HG02970 (cell line): ENCODE measurements around the gene NBL1.
A peak's percentile ranks its signal among the peaks of the same experiment; 100 is the strongest.

ENCODE experiments used
- ATAC-seq: cut with Tn5 transposase; IDR thresholded peaks from one replicate; pipeline ENCODE4 v1.9.1; 2021; ENCODE audit warnings: mild to moderate bottlenecking, moderate library complexity, moderate number of reproducible peaks; ENCODE audit not compliant: unreplicated experiment, low FRiP score

Gene NBL1

DNA sequence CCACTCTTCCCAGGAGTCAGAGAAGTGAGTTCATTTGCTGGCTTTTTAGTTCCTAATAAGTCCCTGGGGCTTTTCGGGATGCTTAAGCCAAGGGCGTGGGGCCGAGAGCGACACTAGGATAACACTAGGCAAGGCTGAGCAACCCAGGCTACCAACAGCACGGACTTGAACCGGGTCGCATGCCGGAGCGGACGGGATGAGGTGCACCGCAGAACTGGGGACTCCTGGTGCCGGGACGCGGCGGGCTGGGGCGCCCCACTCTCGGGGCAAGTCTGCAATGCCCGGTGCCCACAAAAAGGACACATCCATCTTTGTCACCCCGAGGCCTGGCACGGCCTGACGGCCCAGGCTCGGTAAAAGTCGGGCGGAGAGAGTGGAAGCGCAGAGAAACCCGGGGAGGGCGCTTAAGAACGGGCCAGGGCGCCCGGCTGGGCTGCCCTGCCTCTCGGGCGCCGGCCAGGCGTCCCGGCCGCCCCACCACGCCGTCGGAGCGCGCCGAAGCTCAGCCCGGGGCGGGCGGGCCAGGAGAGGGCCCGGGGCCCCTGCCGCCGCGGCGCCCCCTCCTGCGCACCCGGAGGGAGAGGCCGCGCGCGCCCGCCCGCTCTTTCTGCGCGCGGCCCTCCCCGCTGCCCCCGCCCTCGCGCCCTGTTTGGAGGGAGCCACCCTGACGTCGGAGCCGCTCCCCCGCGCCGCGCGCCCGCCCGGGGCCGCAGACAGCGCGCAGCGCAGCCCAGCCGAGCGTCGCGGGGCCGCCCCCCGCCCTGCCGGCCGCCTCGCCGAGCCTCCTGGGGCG, at the start of gene NBL1:
Gene NBL1 (plus strand): TSS at position 710 of the 793 bp plus-strand sequence. CDS start 10,720 bp downstream, outside the sequence.
- ATAC-seq: no peak

- no peak for ATAC-seq
These were observed 47.9 kb upstream of the NBL1 start for GRCh38 chr1:19596065-19596713.

DNA sequence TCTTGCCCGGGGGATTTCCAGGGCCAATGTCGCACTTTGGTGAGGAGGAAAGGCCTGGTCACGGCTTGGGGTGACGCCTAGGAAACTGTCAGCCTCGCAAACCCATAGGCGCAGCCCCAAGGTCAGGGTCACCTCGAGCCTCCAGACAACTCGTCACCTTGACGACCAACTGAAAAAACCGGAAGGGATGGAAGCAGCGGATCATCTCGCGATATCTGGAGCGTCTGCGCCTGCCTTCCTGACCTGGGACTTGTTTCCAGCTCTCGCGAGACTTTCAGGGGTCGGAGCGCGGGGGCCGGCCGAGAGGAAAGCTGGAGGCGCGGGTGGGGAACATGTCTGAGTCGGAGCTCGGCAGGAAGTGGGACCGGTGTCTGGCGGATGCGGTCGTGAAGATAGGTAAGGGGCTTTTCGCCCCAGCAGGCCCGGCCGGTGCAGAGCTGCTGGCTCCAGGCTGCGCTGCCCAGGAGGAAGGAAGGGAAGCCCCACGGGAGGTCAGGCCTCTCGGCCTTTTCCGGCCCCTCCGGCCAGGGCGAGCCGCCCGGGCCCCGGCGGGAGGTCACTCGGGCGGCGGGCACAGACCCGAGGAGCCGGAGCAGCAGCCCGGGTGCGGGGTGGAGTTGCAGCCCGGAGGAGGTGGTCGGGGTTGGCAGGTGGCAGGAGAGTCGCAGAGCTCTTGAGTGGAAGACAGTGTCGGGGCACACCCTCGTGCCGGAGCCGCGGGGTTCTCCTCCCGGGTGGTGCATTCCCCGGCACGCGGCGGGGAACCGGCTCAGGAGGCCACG, 47.2 kb upstream of the NBL1 start:
- ATAC-seq: peak; percentile 87

DNA sequence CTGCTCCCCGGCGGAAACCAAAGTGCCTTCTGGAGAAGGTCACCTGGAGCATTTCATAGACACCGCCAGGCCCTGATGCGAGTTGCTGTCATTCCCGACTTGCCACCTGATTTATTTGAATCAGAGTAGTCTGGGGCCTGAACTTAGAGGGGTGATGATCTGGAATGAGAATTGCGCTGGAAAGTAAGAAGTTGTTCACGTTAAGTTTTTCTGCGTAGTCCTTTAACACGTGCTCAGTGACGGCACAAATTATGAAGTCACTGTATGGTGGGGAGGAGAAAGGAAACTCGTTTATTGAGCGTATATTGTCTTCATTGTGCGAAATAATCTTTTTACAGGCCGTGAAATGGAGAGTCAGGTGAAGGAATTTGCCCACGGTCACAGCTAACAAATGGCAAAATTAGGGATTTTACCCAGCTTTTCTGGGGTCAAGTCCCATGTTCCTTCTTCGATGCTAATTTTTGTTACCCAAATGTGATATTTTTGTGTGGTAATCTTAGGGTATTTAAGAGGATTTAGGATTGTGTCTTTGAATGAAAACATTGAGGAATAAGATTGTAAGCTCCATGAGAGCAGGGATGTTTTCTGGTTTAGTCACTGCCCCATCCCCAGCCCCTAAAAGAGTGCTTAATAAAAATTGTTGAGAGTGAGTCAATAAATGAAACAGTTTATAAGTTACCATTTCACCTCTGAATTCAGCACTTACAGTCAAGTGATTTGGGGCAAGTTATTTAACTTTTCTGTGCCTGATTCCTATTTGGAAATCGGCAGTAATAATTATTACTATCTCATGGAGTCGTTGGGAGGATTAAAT, 46.4 kb upstream of the NBL1 start:
- no peak for ATAC-seq

- no peak for ATAC-seq
These were observed 44.3 kb upstream of the NBL1 start for GRCh38 chr1:19599810-19600209.

- ATAC-seq: no peak
These were observed 41.6 kb upstream of the NBL1 start for GRCh38 chr1:19602486-19602885.

GRCh38 chr1:19605967-19606366, 38.1 kb upstream of the NBL1 start:
- no peak for ATAC-seq

DNA sequence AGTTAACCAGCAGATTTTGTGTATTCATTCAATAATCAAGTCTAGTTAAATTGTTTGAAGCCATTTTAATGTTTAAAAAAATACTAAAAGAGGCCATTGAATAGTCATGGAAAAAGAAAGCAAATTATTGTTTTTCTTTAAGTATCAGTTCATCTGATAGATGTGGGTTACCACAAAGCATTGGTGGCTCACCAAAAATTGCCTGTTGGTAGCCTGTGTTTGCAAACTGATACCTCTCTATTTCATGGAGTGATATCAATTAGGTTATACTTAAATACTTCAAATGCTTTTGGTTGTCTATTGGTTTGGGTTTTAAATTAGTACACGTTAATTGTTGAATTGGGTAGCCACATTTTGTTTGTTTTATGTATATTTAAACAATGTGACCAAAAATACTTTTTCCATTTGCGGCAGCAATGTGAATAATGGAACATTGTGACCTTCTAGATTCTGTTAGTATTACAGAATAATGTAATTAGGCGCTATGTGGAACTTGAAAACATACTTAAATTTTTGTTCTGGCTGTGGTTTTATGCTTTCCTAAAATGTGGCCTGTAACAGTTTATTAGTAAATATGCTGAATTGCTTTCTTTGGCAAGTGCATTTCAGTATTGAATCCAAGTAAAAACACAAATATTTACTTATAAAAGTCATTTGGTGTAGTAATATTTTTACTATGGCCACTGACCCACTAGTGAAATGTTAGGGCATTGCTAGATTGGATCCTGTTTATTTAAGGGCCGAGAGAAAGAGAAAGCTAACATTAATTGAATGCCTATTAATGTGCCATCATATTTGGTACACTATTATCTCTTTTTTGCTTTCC, 37.1 kb upstream of the NBL1 start:
- ATAC-seq: no peak

DNA sequence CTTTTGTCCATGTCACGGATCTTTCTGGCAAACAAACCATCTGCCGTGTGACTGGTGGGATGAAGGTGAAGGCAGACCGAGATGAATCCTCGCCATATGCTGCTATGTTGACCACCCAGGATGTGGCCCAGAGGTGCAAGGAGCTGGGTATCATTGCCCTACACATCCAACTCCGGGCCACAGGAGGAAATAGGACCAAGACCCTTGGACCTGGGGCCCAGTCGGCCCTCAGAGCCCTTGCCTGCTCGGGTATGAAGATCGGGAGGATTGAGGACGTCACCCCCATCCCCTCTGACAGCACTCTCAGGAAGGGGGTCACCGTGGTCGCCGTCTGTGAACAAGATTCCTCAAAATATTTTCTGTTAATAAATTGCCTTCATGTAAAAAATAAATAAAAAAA, 35.9 kb upstream of the NBL1 start:
- no peak for ATAC-seq

DNA sequence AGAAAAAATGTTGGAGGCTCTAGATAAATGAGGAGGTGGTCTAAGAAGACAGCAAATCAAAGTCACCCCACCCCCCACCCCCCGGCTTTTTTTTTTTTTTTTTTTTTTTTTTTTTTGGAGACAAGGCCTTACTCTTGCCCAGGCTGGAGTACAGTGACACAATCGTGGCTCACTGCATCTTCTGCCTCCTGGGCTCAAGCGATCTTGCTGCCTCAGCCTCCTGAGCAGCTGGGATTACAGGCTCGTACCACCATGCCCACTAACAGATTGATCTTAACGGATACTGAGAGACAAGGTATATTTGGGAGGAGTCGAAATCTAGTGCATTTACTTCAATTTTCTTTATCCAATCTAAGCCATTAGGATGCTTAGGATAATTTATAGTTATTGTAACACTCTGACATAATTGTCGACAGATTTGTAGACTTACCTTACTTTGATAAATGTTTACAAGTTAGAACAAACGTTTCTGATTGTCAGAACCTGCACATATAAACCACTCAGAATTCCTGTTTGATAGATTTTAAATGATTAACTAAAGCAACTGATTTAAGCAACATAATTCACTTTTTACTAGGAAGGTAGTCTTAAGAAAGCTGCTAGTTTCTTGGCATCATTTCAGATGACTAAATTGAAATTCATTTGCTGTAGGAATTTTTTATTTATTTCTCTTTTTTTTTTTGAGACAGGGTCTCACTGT, 33.7 kb upstream of the NBL1 start:
- ATAC-seq: no peak

- no peak for ATAC-seq
These were observed 31.6 kb upstream of the NBL1 start for GRCh38 chr1:19612530-19612929.

GRCh38 chr1:19613171-19613703, 30.9 kb upstream of the NBL1 start:
- no peak for ATAC-seq

GRCh38 chr1:19615438-19615837, 28.7 kb upstream of the NBL1 start:
- no peak for ATAC-seq

GRCh38 chr1:19616489-19616888, 27.6 kb upstream of the NBL1 start:
- ATAC-seq: no peak

GRCh38 chr1:19617376-19617775, 26.7 kb upstream of the NBL1 start:
- ATAC-seq: no peak

- ATAC-seq: no peak
These were observed 25.7 kb upstream of the NBL1 start for GRCh38 chr1:19618428-19618827.

DNA sequence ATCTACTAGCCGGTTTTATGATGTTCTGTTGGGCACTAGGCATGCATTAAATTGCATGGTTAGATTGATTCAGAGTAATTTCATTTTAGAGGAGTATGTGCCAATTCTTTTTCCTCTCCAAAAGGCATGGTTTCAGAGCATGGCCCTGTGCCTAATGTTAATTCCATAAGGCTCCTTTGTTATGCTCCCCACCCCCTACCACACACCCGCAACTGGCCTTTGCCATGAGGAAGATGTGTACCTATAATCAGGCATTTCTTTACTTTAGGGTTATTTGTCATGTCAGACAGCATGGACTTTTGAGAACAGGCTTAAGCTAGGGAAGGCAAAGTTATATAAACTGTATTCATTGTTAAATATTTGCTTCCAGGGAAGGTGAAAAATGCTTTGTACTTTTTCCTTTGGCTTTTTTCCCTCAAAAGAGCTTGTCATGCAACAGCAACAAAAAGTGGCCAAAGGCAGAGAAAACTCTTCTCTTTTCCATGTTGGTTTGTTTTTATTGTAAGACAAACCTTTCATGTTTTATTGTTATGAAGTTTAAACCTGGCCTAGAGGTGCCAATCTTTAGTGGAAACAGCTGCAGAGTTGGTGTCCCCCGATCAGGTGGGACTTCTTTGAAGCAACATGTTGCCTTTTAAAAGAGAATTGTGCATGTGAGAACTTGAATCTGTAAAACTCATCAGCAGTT, 24.3 kb upstream of the NBL1 start:
- no peak for ATAC-seq

GRCh38 chr1:19620786-19621185, 23.3 kb upstream of the NBL1 start:
- no peak for ATAC-seq
